GM12865 (cell line): ENCODE measurements around the gene DOK6.

Experiments
- DNase-seq: peaks from one replicate; pipeline ENCODE4 v3.0.0; 2010; ENCODE audit warnings: low read depth
- H3K4me3 ChIP-seq: 2 replicates; pipeline ENCODE4 v1.5.1; 2011; ENCODE audit warnings: mild to moderate bottlenecking, low read depth, low read length, control low read depth
- TF ChIP-seq, protein P1 (sequence below): IDR thresholded peaks from 2 replicates; pipeline ENCODE4 v1.5.1; 2011; ENCODE audit warnings: low read length, control low read depth, low read depth, inconsistent platforms; ENCODE audit not compliant: insufficient read depth; ENCODE audit errors: missing control alignments

Gene DOK6

DNA sequence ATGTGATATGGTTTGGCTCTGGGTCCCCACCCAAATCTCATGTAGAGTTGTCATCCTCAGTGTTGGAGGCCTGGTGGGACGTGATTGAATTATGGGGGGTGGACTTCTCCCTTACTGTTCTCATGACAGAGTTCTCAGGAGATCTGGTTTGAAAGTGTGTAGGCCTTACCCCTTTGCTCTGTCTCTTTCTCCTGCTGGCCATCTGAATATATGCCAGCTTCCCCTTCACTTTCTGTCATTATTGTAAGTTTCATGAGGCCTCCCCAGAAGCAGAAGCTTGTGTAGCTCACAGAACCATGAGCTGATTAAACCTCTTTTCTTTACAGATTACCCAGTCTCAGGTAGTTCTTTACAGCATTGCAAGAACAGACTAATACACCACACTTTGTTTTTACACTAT is 222.3 kb downstream of the DOK6 start:
- no peak overlapping the region for H3K4me3 ChIP-seq
- TF ChIP-seq, protein P1, sequence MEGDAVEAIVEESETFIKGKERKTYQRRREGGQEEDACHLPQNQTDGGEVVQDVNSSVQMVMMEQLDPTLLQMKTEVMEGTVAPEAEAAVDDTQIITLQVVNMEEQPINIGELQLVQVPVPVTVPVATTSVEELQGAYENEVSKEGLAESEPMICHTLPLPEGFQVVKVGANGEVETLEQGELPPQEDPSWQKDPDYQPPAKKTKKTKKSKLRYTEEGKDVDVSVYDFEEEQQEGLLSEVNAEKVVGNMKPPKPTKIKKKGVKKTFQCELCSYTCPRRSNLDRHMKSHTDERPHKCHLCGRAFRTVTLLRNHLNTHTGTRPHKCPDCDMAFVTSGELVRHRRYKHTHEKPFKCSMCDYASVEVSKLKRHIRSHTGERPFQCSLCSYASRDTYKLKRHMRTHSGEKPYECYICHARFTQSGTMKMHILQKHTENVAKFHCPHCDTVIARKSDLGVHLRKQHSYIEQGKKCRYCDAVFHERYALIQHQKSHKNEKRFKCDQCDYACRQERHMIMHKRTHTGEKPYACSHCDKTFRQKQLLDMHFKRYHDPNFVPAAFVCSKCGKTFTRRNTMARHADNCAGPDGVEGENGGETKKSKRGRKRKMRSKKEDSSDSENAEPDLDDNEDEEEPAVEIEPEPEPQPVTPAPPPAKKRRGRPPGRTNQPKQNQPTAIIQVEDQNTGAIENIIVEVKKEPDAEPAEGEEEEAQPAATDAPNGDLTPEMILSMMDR, result no peak
- DNase-seq, result no peak

DNA sequence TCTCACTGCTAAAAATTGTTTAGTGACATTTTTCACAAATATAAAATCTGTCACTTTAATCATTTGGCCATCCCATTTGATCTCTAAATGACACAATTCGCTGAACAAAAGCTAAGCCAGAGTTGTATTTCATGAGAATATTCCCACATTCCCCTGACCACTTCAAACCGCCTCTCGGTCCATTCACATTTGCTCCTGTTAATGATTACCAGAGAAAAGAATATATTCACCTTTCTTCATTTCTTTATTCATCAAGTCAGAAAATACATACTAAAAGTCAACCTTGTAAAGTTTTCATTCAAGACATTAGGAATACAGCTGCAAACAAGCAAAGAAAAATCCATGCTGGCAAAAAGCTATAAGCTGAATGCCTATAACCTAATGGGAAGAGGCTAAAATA is 225.5 kb downstream of the DOK6 start:
- H3K4me3 ChIP-seq, result no peak overlapping the region
- TF ChIP-seq, protein P1, result no peak
- DNase-seq, result no peak

DNA sequence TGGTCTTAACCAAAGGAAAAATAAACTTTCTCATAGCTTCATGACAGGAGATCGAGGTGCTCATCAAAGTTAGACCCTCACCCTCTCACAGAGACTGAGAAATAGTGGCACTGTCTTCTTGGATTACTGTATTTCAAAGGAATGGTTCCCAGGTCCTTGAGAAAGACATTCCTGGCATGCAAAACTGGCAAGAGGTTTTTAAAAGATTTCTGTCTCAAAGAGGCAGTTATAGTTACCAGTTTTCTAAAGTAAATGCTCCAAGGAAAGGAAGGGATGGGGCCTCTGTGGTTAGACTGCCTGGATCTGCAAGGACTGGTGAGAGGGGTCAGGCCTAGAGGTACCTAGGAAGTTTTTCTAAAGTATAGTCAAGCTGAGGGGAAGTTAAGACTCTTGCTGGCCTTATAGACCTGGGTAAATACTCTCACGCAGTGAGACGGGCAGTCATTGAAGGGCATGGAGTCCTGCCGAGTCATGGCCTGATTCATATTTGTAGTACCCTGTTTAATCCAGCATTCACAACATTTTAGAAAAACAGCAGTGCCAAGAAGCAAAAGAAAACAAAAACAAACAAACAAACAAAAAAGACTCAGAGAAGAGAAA is 226.1 kb downstream of the DOK6 start:
- TF ChIP-seq, protein P1, result no peak
- DNase-seq, result no peak
- H3K4me3 ChIP-seq, result no peak overlapping the region

DNA sequence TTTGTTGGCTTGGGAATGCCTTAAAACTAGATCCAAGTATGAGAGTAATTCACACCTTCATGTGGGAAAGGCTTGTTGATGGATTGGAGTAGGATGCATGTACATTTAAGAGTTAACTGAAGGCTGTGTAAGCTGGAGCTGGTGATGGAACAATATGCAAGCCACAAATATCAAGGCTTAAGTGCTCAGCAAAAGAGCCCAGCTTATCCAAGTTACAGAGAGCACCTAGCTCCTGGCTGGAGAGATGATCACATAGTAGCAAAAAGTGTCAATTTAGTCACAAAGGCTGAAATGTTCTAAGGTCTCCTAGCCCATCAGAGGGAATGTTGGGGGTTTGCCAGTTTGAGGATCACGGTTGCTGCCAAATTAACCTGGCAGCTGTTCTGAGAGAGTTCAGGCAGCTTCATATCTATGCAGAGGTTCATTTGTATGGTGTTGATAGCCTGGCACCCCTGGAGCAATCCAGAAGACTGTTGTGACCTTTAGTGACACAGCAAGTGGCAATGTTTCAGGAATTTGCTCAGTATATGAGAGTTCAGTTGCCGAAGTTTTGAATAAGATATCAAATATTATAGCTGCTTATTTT is 228.2 kb downstream of the DOK6 start:
- no peak for DNase-seq
- H3K4me3 ChIP-seq, result no peak overlapping the region
- TF ChIP-seq, protein P1, result no peak

DNA sequence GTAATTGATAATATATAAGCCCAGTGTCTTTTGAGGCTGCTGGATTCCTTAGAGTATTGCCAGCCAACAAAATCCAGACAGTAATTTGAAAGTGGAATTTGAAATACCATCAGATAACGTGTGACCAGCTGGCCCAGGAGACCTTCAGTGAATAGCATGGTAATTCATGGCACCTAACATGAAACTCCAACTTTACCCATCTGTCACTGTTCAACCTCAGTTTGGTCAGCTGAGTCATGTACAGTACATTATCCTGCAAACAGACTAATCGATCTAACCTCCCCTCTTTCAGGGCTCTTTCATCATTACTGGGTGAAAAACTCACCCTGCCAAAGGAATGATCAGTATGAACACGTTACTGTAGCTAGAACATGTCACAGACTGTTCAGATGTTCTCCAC is 230.6 kb downstream of the DOK6 start:
- TF ChIP-seq, protein P1, result no peak
- no peak overlapping the region for H3K4me3 ChIP-seq
- DNase-seq, result no peak

DNA sequence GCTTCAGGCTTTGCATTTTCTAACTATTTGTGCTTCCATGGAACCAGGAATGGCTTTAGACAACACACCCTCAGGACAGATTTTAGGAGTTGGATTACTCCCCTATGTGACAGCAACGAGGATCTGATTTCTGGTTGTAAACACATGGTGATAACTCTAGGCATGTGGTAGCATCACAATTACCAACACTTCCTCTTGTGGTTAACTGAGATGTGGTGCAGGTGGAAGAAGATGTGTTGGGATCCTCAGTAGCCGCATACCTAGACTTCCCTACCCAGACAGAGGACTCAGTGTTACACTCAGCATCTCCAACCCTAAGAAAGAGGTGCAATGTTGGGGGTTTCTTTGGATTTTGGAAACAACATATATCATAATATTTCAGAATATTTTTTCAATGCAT is 234.8 kb downstream of the DOK6 start:
- DNase-seq, result no peak
- TF ChIP-seq, protein P1, result no peak
- no peak overlapping the region for H3K4me3 ChIP-seq
